ENCODE data around the gene GLMP. TPM values are rescaled to one million over a fixed set of nuclear protein-coding genes. Genes with fewer than 3 reads are reported as not detected.

Gene GLMP
- total and polyA plus RNA-seq, 2 donors (not counting 3 experiments of a cell fraction or from before 2014, with no cell fraction given), result 84.3 to 109 TPM

DNA sequence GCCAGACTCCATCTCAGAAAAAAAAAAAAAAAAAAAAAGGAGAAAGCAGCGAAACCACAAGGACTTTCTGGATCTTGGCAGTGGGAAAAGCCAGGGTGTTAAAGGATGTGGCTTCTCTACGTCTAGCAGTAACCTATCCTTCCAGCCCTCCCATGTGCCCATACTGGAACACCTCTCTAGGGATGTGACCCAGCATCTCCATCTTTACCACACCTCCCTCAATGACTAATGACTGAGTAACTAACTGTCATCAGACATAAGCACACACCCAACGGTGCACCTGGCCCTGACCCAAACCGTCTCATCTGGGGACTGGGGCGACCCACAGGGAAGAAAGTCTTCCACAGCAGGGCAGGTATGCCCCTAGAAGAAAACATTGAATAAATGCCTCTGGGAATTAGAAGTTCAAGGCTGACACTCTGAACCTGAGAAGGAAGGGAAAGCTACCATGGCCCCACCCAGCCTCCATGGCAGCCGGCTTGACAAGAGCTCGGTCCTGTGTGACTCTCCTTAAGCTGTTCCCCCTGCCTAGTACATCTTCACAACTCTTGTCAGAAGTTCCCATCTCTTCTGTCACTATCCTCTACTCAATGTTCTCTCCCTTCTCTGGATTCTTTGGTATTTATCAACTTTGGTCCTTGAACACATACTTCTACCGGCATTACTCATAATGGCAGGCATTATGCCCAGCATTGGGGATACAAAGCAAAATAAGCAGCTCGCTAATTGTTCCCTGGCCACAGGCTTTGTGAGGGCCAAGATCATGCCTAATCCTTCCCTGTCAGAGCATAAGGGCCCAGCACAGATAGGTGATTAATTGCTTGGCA is 32.8 kb downstream of the GLMP start:
- FAIRE-seq (no peak), DNase-seq (ENCODE audit: low read depth, low spot score) (no peak)
- H3K79me2 ChIP-seq (ENCODE audit: control insufficient read depth, insufficient read depth, low read length), result no peaks in the 10 kb centered on the region
- no peaks in the 10 kb centered on the region for H3K9me3 ChIP-seq (replicated peaks; ENCODE audit: control insufficient read depth, insufficient read depth, low read length)
- ChIA-PET CTCF (interaction anchor here (0.7 kb wide), 1 partner anchor 36 kb away, joined by 3 read pairs; no protein-coding TSS in a partner anchor), POLR2A (interaction anchor here (0.7 kb wide), 1 partner anchor 136 kb away, joined by 5 read pairs; no protein-coding TSS in a partner anchor)
- H3K27me3 ChIP-seq (ENCODE audit: control insufficient read depth in 2 of 2, insufficient read depth in 2 of 2, low read length in 2 of 2), result no peaks in the 10 kb centered on the region
- H3K4me1 ChIP-seq (ENCODE audit: control insufficient read depth, extremely low read depth, insufficient read depth, low read length), result no peaks in the 10 kb centered on the region
- no peak overlapping the region for H3K9ac ChIP-seq (replicated peaks; ENCODE audit: extremely low read depth, insufficient read depth, low read length)
- no peaks in the 10 kb centered on the region for H3K9me1 ChIP-seq (replicated peaks; ENCODE audit: control insufficient read depth, extremely low read depth, insufficient read depth, low read length)
- no peak for TF ChIP-seq POLR2A (IDR thresholded peaks at IDR 0.05; ENCODE audit: low read depth, low read length)
- no peak for TF ChIP-seq MYC (IDR thresholded peaks at IDR 0.05; ENCODE audit: low read depth, low read length)
- no peak for TF ChIP-seq JUN (IDR thresholded peaks at IDR 0.05; ENCODE audit: borderline replicate concordance, insufficient read depth, insufficient read length, low read depth)
- TF ChIP-seq, protein P1, sequence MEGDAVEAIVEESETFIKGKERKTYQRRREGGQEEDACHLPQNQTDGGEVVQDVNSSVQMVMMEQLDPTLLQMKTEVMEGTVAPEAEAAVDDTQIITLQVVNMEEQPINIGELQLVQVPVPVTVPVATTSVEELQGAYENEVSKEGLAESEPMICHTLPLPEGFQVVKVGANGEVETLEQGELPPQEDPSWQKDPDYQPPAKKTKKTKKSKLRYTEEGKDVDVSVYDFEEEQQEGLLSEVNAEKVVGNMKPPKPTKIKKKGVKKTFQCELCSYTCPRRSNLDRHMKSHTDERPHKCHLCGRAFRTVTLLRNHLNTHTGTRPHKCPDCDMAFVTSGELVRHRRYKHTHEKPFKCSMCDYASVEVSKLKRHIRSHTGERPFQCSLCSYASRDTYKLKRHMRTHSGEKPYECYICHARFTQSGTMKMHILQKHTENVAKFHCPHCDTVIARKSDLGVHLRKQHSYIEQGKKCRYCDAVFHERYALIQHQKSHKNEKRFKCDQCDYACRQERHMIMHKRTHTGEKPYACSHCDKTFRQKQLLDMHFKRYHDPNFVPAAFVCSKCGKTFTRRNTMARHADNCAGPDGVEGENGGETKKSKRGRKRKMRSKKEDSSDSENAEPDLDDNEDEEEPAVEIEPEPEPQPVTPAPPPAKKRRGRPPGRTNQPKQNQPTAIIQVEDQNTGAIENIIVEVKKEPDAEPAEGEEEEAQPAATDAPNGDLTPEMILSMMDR (IDR thresholded peaks at IDR 0.05; ENCODE audit: extremely low read depth in 1 of 2, insufficient read depth in 1 of 2, low read depth in 1 of 2, low read length in 2 of 2), result no peak
- TF ChIP-seq, protein P2, sequence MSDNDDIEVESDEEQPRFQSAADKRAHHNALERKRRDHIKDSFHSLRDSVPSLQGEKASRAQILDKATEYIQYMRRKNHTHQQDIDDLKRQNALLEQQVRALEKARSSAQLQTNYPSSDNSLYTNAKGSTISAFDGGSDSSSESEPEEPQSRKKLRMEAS (IDR thresholded peaks at IDR 0.05; ENCODE audit: insufficient read depth, insufficient read length), result no peak
- H4K20me1 ChIP-seq (replicated peaks; ENCODE audit: control insufficient read depth, extremely low read depth, insufficient read depth, low read length), result no peaks in the 10 kb centered on the region
- H3K27ac ChIP-seq (ENCODE audit: insufficient read depth, low read depth, low read length), result no peak overlapping the region
- dilution Hi-C loops (cut with MboI; ENCODE audit: extremely low pct_ligation_motif_present, low sequenced_read_pairs) (no loop called here), intact Hi-C loops (cut with micrococcal nuclease) (no loop called here)
- peaks cover 22 to 82% of the 10 kb centered on the region in 2 experiments for H3K36me3 ChIP-seq (ENCODE audit: control insufficient read depth in 2 of 2, extremely low read depth in 1 of 2, insufficient read depth in 2 of 2, low read length in 2 of 2)
- no peak overlapping the region for H2AFZ ChIP-seq (ENCODE audit: low read depth, low read length)
- no TSS peak for BruUV-seq (replicated peaks)
- H3K4me3 ChIP-seq (replicated peaks in 1 of 3; ENCODE audit: insufficient read depth in 1 of 3, low read depth in 1 of 3, low read length in 3 of 3), result no peak overlapping the region
- no peak overlapping the region for H3K4me2 ChIP-seq (ENCODE audit: insufficient read depth, low read length)

All from endothelial cell of umbilical vein (primary cell).